Measurements from ENCODE around the gene WBP1.

DNA sequence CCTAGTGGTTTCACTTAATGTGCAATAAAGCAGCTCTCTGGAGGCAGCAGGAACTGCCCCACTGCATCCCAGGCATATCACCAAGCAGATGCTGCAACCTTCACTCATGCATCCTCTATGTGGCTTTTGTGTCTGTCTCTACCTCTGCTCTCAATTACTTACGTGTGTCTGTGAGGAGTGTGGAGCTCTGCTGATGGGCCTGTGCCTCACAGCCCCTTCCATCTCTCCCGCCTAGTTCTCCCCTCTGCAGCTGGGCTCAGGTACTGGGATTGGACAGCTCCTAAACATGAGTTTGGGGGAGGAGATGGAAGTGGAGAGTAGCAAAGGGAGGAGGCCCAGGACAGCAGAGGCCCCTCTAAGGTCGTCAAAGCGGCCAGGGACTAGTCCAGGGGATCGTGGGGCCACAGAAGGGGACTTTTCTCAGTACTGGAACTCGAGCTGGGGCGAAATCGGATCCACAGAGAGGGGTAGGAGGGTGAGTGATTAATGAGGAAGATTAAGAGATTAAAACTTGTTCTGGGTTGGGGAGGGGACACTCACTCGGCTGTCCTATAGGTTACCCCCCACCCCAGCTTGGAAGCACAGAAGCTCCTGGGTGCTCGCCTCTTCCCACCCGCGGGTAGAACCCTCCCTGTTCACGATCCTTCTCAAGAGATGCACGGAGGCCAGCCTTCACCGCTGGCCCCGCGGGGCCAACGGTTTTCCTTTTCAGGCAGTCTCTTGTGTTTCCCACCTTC lies 43.3 kb downstream of the WBP1 start:
- TF ChIP-seq, protein P1, sequence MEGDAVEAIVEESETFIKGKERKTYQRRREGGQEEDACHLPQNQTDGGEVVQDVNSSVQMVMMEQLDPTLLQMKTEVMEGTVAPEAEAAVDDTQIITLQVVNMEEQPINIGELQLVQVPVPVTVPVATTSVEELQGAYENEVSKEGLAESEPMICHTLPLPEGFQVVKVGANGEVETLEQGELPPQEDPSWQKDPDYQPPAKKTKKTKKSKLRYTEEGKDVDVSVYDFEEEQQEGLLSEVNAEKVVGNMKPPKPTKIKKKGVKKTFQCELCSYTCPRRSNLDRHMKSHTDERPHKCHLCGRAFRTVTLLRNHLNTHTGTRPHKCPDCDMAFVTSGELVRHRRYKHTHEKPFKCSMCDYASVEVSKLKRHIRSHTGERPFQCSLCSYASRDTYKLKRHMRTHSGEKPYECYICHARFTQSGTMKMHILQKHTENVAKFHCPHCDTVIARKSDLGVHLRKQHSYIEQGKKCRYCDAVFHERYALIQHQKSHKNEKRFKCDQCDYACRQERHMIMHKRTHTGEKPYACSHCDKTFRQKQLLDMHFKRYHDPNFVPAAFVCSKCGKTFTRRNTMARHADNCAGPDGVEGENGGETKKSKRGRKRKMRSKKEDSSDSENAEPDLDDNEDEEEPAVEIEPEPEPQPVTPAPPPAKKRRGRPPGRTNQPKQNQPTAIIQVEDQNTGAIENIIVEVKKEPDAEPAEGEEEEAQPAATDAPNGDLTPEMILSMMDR (IDR thresholded peaks at IDR 0.05), result no peak
- no peak for TF ChIP-seq ZFX (IDR thresholded peaks at IDR 0.05; ENCODE audit: borderline replicate concordance)

Data from 22Rv1 (cell line).